ENCODE results near the gene EYS.

DNA sequence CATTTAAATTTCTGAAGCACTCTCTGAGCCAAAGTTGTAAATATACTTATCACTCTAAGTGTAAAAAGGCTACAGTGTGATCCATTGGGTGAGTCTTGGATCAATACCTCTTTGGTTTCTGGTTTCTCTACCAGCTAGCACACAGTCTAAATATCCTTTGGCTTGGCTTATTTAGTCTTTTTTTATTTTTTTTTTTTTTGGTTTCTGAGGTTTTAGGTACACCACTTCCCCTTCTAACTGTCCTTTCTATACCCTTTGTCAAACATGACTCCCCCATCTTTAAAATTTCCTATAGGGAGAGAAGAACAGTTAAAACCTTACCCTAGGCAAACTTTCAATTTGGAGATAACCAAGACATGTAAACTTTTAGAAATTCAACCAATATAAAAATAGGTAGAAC, 1692.4 kb downstream of the EYS start:
- TF ChIP-seq, protein P1, sequence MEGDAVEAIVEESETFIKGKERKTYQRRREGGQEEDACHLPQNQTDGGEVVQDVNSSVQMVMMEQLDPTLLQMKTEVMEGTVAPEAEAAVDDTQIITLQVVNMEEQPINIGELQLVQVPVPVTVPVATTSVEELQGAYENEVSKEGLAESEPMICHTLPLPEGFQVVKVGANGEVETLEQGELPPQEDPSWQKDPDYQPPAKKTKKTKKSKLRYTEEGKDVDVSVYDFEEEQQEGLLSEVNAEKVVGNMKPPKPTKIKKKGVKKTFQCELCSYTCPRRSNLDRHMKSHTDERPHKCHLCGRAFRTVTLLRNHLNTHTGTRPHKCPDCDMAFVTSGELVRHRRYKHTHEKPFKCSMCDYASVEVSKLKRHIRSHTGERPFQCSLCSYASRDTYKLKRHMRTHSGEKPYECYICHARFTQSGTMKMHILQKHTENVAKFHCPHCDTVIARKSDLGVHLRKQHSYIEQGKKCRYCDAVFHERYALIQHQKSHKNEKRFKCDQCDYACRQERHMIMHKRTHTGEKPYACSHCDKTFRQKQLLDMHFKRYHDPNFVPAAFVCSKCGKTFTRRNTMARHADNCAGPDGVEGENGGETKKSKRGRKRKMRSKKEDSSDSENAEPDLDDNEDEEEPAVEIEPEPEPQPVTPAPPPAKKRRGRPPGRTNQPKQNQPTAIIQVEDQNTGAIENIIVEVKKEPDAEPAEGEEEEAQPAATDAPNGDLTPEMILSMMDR (IDR thresholded peaks at IDR 0.05 in 2 of 3, conservative IDR thresholded peaks at IDR 0.05 in 1 of 3; ENCODE audit: insufficient read depth in 2 of 3, low read depth in 1 of 3, low read length in 3 of 3): no peak
- TF ChIP-seq TEAD1 (CRISPR knock-in tag; IDR thresholded peaks at IDR 0.05) (no peak), ZNF174 (CRISPR knock-in tag; IDR thresholded peaks at IDR 0.05) (no peak), MTA2 (IDR thresholded peaks at IDR 0.05; ENCODE audit: low read depth) (no peak), HDGF (IDR thresholded peaks at IDR 0.05) (no peak), TARDBP (IDR thresholded peaks at IDR 0.05) (no peak), MCM5 (IDR thresholded peaks at IDR 0.05; ENCODE audit: low read depth) (no peak), EP300 (IDR thresholded peaks at IDR 0.05; ENCODE audit: low read length) (no peak), XRCC4 (IDR thresholded peaks at IDR 0.05; ENCODE audit: extremely low read depth, insufficient read depth, insufficient read length) (no peak)
- TF ChIP-seq, protein P2, sequence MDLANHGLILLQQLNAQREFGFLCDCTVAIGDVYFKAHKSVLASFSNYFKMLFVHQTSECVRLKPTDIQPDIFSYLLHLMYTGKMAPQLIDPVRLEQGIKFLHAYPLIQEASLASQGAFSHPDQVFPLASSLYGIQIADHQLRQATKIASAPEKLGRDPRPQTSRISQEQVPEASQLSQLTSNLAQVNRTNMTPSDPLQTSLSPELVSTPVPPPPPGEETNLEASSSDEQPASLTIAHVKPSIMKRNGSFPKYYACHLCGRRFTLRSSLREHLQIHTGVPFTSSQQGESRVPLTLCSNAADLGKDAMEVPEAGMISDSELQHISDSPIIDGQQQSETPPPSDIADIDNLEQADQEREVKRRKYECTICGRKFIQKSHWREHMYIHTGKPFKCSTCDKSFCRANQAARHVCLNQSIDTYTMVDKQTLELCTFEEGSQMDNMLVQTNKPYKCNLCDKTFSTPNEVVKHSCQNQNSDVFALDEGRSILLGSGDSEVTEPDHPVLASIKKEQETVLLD (IDR thresholded peaks at IDR 0.05): no peak
